Measurements from ENCODE around the gene UMAD1. TPM values are rescaled to one million over a fixed set of nuclear protein-coding genes. Genes with fewer than 3 reads are reported as not detected.

Gene UMAD1
- total and polyA plus RNA-seq, 11 donors: 3.5 to 19.7 (median 15.3) TPM

DNA sequence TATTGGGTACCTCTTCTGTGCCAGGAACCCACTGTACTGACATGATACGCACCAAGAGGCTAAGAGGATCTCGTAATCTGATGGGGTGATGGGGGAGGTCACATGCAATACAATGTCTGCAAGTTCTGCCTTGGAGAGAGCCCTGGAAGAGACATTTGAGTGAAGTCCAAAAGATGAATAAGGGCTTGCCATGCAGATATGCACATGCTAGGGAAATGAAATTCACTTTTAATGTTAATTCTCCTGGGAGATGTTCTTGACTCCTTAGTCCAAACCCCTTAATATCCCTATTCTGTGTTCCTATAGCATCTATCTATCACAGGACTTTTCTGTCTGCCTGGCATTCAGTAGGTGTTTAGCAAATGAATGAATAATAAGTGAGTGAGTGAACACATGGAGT lies 274.0 kb downstream of the UMAD1 start:
- intact Hi-C loops (cut with DNase I): no loop called here
- no peak for DNase-seq

DNA sequence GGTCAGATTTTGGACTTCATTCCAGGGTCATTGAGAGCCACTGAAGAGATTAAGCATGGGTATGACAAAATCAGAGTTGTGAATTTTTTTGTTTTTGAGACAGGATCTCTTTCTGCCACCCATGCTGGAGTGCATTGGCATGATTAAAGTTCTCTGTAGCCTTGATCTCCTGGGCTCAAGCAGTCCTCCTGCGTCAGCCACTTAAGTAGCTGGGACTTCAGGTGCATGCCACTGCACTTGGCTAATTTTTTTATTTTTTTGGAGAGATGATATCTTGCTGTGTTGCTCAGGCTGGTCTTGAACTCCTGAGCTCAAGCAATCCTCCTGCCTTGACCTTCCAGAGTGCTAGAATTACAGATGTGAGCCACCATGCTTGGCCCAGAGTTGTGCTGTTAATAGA lies 275.5 kb downstream of the UMAD1 start:
- no peak overlapping the region for H3K4me3 ChIP-seq
- no peaks in the 10 kb centered on the region for H3K27me3 ChIP-seq
- intact Hi-C loops (cut with DNase I): no loop called here
- no peak overlapping the region for H3K27ac ChIP-seq
- H3K36me3 ChIP-seq: no peaks in the 10 kb centered on the region
- peaks cover 0 to 4% (median 0%) of the 10 kb centered on the region in 12 donors for H3K4me1 ChIP-seq
- TF ChIP-seq POLR2A (IDR thresholded peaks at IDR 0.05): no peak
- TF ChIP-seq, protein P1, sequence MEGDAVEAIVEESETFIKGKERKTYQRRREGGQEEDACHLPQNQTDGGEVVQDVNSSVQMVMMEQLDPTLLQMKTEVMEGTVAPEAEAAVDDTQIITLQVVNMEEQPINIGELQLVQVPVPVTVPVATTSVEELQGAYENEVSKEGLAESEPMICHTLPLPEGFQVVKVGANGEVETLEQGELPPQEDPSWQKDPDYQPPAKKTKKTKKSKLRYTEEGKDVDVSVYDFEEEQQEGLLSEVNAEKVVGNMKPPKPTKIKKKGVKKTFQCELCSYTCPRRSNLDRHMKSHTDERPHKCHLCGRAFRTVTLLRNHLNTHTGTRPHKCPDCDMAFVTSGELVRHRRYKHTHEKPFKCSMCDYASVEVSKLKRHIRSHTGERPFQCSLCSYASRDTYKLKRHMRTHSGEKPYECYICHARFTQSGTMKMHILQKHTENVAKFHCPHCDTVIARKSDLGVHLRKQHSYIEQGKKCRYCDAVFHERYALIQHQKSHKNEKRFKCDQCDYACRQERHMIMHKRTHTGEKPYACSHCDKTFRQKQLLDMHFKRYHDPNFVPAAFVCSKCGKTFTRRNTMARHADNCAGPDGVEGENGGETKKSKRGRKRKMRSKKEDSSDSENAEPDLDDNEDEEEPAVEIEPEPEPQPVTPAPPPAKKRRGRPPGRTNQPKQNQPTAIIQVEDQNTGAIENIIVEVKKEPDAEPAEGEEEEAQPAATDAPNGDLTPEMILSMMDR (IDR thresholded peaks at IDR 0.05): no peak
- DNase-seq (no peak), ATAC-seq (no peak)
- no peaks in the 10 kb centered on the region for H3K9me3 ChIP-seq
- WGBS, 4 donors: 41 to 100% (median 98%) methylated on average over 1 of the region's 1 CpG

More for the DNA sequence above, 274.0 kb downstream of the UMAD1 start:
- no peak overlapping the region for H3K27ac ChIP-seq
- no peak overlapping the region for H3K4me3 ChIP-seq
- peaks cover 0 to 4% (median 0%) of the 10 kb centered on the region in 12 donors for H3K4me1 ChIP-seq
- WGBS, 4 donors: 78 to 91% (median 85%) methylated on average over 2 of the region's 2 CpGs
- ATAC-seq: no peak
- no peaks in the 10 kb centered on the region for H3K9me3 ChIP-seq
- TF ChIP-seq POLR2A (IDR thresholded peaks at IDR 0.05): no peak
- TF ChIP-seq, protein P1 (IDR thresholded peaks at IDR 0.05): no peak
- no peaks in the 10 kb centered on the region for H3K27me3 ChIP-seq
- no peaks in the 10 kb centered on the region for H3K36me3 ChIP-seq

DNA sequence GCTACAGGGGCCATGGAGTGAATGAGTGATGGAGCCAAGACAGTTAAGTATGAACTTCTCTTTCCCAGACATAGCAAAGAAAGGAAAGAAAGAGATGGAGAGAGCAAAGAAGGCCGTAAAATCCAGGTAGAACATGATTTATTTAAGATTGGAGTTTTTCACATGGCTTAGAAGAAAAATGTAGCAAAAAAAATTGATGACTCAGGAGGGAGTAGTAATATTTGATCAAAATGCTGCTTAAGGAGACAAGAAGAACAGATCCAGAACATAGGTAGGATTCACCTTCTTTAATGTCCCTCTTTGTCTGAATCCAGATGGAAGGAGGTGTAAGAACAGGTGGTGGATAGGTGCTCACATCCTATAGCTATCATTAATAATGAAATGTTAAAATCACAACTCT lies 277.0 kb downstream of the UMAD1 start:
- H3K9me3 ChIP-seq: no peaks in the 10 kb centered on the region
- no peak overlapping the region for H3K27ac ChIP-seq
- no peaks in the 10 kb centered on the region for H3K36me3 ChIP-seq
- H3K4me1 ChIP-seq: peaks cover 0 to 4% (median 0%) of the 10 kb centered on the region in 12 donors
- TF ChIP-seq POLR2A (IDR thresholded peaks at IDR 0.05): no peak
- TF ChIP-seq, protein P1 (IDR thresholded peaks at IDR 0.05): no peak
- WGBS, 4 donors: 98% methylated on average over 1 of the region's 1 CpG
- no peak for DNase-seq
- no peak overlapping the region for H3K4me3 ChIP-seq
- ATAC-seq: no peak
- intact Hi-C loops (cut with DNase I): no loop called here
- no peaks in the 10 kb centered on the region for H3K27me3 ChIP-seq

DNA sequence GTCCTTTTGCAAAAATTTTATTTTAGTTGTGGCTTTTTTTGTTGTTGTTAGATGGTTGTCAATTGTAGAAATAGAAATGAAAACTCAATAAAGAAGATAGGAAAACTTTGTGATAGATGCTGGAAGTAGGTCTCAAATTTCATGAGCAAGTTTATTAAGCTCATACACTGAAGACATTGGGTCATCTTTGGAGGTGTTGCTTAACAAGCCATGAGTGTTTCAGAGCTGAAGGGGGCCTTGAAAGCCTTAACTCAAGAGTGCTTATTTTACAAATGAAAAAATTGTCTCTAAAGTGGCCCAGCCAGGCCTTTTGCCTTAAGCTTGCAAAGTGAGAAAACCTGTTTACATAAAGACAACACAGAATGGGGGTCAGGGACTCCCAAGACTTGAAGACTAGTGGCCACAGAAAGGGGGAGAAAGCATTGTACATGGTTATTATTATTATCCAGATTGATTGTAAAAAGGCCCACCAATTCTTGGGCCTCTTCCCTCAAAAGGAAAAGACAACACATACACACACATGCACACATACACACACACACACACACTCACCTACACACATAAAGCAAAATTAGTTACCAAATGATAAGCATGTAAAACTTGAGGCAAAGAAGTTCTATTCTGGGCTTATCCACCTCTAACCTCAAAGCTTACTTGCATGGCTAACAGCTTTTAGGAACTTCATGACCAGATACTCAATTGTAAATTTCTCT lies 278.3 kb downstream of the UMAD1 start:
- no peak for ATAC-seq
- intact Hi-C loops (cut with DNase I): no loop called here
- H3K4me3 ChIP-seq: no peak overlapping the region
- no peak for DNase-seq
- no peak overlapping the region for H3K27ac ChIP-seq
- H3K4me1 ChIP-seq: peaks cover 0 to 4% (median 0%) of the 10 kb centered on the region in 12 donors
- no peaks in the 10 kb centered on the region for H3K36me3 ChIP-seq
- TF ChIP-seq POLR2A (IDR thresholded peaks at IDR 0.05): no peak
- TF ChIP-seq, protein P1 (IDR thresholded peaks at IDR 0.05): no peak
- H3K27me3 ChIP-seq: no peaks in the 10 kb centered on the region
- no peaks in the 10 kb centered on the region for H3K9me3 ChIP-seq

Data from heart left ventricle (tissue), 16 donors.